Fibroblast of the aortic adventitia (primary cell): ENCODE data around the gene KLF9. TPM values are rescaled to one million over a fixed set of nuclear protein-coding genes. Genes with fewer than 3 reads are reported as not detected.

Experiments used
- DNase-seq: peaks from one replicate; pipeline ENCODE4 v3.0.0-alpha.2; 2010; ENCODE audit warnings: low read depth
- H3K4me3 ChIP-seq: 2 replicates; pipeline ENCODE4 v1.5.1; 2011; ENCODE audit warnings: low read depth, mild to moderate bottlenecking, control low read depth, low read length, moderate library complexity
- total RNA-seq: library from RNA; depleted of rRNA; stranded (reverse); fragments of >200 nt; gene quantifications from 2 replicates; pipeline ENCODE4 v1.2.3, GENCODE V29; 2012; ENCODE audit warnings: low replicate concordance
- TF ChIP-seq, protein P1 (sequence below): IDR thresholded peaks from 2 replicates; pipeline ENCODE4 v1.5.1; 2011; ENCODE audit warnings: mild to moderate bottlenecking, low read length, control low read depth, inconsistent platforms; ENCODE audit not compliant: insufficient read depth

KLF9 gene
- total RNA-seq, 1 donor, result 30.4 TPM

DNA sequence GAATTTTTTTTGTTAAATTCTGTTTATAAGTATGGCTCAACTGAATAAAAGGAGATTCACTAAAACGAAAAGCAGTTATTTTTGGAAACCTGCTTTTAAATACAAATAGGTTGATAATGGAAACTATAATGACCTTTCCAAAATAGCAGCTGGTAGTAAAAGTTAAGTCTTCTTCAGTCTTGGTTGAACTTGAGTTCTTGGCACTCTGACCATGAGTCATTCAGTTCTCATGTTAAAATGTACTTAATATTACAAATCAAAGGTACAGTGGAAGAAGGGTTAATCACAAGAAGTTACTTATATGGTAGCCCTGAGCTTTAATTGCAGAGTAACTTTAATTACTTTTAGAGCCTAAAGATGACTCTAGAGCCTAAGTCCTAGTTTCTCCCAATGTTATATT lies 62.1 kb downstream of the KLF9 start:
- no peak overlapping the region for H3K4me3 ChIP-seq
- TF ChIP-seq, protein P1, sequence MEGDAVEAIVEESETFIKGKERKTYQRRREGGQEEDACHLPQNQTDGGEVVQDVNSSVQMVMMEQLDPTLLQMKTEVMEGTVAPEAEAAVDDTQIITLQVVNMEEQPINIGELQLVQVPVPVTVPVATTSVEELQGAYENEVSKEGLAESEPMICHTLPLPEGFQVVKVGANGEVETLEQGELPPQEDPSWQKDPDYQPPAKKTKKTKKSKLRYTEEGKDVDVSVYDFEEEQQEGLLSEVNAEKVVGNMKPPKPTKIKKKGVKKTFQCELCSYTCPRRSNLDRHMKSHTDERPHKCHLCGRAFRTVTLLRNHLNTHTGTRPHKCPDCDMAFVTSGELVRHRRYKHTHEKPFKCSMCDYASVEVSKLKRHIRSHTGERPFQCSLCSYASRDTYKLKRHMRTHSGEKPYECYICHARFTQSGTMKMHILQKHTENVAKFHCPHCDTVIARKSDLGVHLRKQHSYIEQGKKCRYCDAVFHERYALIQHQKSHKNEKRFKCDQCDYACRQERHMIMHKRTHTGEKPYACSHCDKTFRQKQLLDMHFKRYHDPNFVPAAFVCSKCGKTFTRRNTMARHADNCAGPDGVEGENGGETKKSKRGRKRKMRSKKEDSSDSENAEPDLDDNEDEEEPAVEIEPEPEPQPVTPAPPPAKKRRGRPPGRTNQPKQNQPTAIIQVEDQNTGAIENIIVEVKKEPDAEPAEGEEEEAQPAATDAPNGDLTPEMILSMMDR, result no peak
- peak; percentile 73 for DNase-seq

DNA sequence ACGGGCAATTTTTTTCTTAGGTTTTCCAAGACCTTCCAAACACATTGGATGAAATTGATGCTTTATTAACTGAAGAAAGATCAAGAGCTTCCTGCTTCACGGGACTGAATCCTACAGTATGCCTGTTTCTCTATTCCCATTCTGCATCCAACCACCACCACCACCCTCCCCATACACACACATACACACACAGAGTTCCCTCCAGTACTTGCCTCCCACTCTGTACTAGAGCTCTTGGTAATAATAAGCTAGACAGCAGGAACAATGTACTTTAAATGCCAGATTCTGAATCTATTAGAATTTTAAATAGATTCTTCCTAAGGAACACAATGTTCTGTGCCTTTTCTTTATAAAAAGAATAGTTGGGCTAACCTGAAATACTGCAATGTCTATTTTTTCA lies 67.4 kb downstream of the KLF9 start:
- no peak overlapping the region for H3K4me3 ChIP-seq
- no peak for DNase-seq
- TF ChIP-seq, protein P1, result no peak

DNA sequence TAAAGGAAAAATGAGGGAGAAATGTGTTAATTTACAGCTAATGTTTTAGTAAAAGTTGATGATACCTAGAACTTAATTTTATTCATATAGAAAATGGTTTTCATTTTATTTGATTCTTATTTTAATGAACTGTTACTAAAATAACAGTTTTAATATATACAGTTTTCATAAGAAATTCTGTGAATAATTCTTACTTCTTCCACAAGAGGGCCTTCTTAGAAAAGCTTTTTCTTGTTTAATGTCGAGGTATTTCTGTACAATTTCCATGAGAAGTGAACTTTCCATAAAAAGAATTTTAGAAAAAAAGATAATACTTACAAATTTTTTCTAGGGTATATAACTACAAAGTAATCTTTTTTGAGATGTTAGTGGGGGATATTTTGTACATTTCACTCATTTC lies 73.9 kb downstream of the KLF9 start:
- TF ChIP-seq, protein P1, result peak; percentile 50
- peak; percentile 74 for DNase-seq
- H3K4me3 ChIP-seq, result no peak overlapping the region

Other genes starting within 250 kb of the KLF9 start
- gene SMC5, start 155.7 kb downstream of the KLF9 start, total RNA-seq, result 23.9 and 38.8 TPM in 2 replicates